Measurements from ENCODE around the gene TADA2A.

DNA sequence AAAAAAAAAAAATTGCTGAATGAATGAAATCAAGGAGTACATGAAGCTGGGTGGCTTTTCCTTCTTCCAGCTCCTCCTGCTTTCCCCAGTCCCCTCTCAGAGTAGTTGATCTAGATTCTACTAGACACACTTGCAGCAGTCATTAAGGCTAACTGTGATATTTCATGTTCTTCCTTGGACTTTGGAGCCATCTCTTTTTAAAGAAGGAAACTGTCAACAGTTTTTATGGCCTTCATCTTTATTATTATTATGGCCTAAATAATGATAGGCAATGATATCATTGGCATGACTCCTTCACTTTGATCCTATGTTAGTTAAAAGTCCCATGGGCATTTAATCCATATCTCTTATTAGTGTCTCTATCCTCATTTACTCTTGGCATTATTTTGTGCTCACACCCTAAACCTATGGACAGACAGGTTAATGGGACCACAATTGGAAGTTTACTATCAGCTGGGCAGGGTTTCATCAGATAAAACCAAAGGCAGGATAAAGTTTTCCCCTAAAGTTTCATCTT is 21.2 kb upstream of the TADA2A start:
- TF ChIP-seq CTCF (IDR thresholded peaks at IDR 0.05; ENCODE audit: low read depth, low read length) = no peak
- no peak for TF ChIP-seq EZH2phosphoT487 (IDR thresholded peaks at IDR 0.05; ENCODE audit: low read depth)
